Iris pigment epithelial cell (primary cell): ENCODE results near the gene GNAS.

Experiments used
- DNase-seq: peaks from one replicate; pipeline ENCODE4 v3.0.0-alpha.2; 2011; ENCODE audit warnings: low read depth

The GNAS gene

GRCh38 chr20:58853976-58854637 lies 1.6 kb downstream of the GNAS start:
- DNase-seq: no peak

- DNase-seq: no peak
Measured at GRCh38 chr20:58854638-58855471, 2.3 kb downstream of the GNAS start.

- DNase-seq: no peak
Measured at GRCh38 chr20:58855506-58856389, 3.2 kb downstream of the GNAS start.

GRCh38 chr20:58863044-58863790 lies 10.7 kb downstream of the GNAS start:
- DNase-seq: no peak

GRCh38 chr20:58864346-58864745 lies 11.8 kb downstream of the GNAS start:
- no peak for DNase-seq

GRCh38 chr20:58865843-58866242 lies 13.3 kb downstream of the GNAS start:
- DNase-seq: no peak

GRCh38 chr20:58867211-58867610 lies 14.7 kb downstream of the GNAS start:
- no peak for DNase-seq

GRCh38 chr20:58868795-58869194 lies 16.3 kb downstream of the GNAS start:
- DNase-seq: no peak

- no peak for DNase-seq
Measured at GRCh38 chr20:58869662-58870227, 17.2 kb downstream of the GNAS start.

GRCh38 chr20:58870293-58871014 lies 17.9 kb downstream of the GNAS start:
- peak; percentile 35 for DNase-seq

- no peak for DNase-seq
Measured at GRCh38 chr20:58871533-58872102, 19.1 kb downstream of the GNAS start.

GRCh38 chr20:58874469-58874868 lies 22.0 kb downstream of the GNAS start:
- no peak for DNase-seq

GRCh38 chr20:58875111-58875510 lies 22.6 kb downstream of the GNAS start:
- DNase-seq: no peak

GRCh38 chr20:58875541-58876134 lies 23.1 kb downstream of the GNAS start:
- peak; percentile 64 for DNase-seq

- no peak for DNase-seq
Measured at GRCh38 chr20:58876437-58876836, 23.9 kb downstream of the GNAS start.

GRCh38 chr20:58877050-58877975 lies 24.8 kb downstream of the GNAS start:
- no peak for DNase-seq

GRCh38 chr20:58877976-58878360 lies 25.5 kb downstream of the GNAS start:
- no peak for DNase-seq

GRCh38 chr20:58878399-58878798 lies 25.9 kb downstream of the GNAS start:
- no peak for DNase-seq

GRCh38 chr20:58880441-58880840 lies 27.9 kb downstream of the GNAS start:
- no peak for DNase-seq
